HepG2 (cell line): Measurements from ENCODE around the gene TWIST2. TPM values are rescaled to one million over a fixed set of nuclear protein-coding genes. Genes with fewer than 3 reads are reported as not detected.

Experiments
- ATF1 ChIP-seq: IDR thresholded peaks from 2 replicates; pipeline ENCODE4 v1.6.1; 2016; ENCODE audit warnings: mild to moderate bottlenecking, control low read depth
- ATF5 ChIP-seq: sonication (generic); formaldehyde crosslinking; IDR thresholded peaks from 2 replicates; pipeline ENCODE4 v1.4.0; 2020; ENCODE audit warnings: mild to moderate bottlenecking, low read depth, missing genetic modification reagents
- CERS6 ChIP-seq: sonication (generic); formaldehyde crosslinking; IDR thresholded peaks from 2 replicates; pipeline ENCODE4 v1.5.0; 2020; ENCODE audit warnings: missing genetic modification reagents
- GATAD1 ChIP-seq: IDR thresholded peaks from 2 replicates; pipeline ENCODE4 v1.6.1; 2016; ENCODE audit warnings: missing genetic modification reagents, missing compliant biosample characterization
- HCFC1 ChIP-seq: fragments of 150-350 bp; IDR thresholded peaks from 2 replicates; pipeline ENCODE4 v1.6.1; 2014; ENCODE audit warnings: low read depth, low read length
- KAT2B ChIP-seq: fragments of 150-350 bp; IDR thresholded peaks from 2 replicates; pipeline ENCODE4 v1.6.1; 2014; ENCODE audit warnings: low read depth, low read length, borderline replicate concordance
- KDM5B ChIP-seq: sonication (generic); formaldehyde crosslinking; IDR thresholded peaks from 2 replicates; pipeline ENCODE4 v1.4.0; 2020; ENCODE audit warnings: missing genetic modification reagents, mild to moderate bottlenecking, borderline replicate concordance
- MIER3 ChIP-seq: IDR thresholded peaks from 2 replicates; pipeline ENCODE4 v1.6.1; 2016; ENCODE audit warnings: missing compliant biosample characterization, borderline replicate concordance
- PBX3 ChIP-seq: sonication (generic); formaldehyde crosslinking; IDR thresholded peaks from 2 replicates; pipeline ENCODE4 v1.8.1; 2023; ENCODE audit warnings: missing genetic modification reagents, inconsistent platforms, borderline replicate concordance
- SOX5 ChIP-seq: IDR thresholded peaks from 2 replicates; pipeline ENCODE4 v1.6.1; 2016; ENCODE audit warnings: borderline replicate concordance
- SRSF1 ChIP-seq: fragments of 200-400 bp; formaldehyde crosslinking; optimal IDR thresholded peaks from 2 replicates; pipeline ENCODE3; 2017; ENCODE audit warnings: mild to moderate bottlenecking, low read depth, low read length, moderate library complexity
- XBP1 ChIP-seq: sonication (generic); formaldehyde crosslinking; IDR thresholded peaks from 2 replicates; pipeline ENCODE4 v1.5.0; 2020; ENCODE audit warnings: missing genetic modification reagents
- ZIK1 ChIP-seq: sonication (generic); formaldehyde crosslinking; IDR thresholded peaks from 2 replicates; pipeline ENCODE4 v1.5.0; 2020; ENCODE audit warnings: mild to moderate bottlenecking, low read depth, missing genetic modification reagents, borderline replicate concordance
- ZNF138 ChIP-seq: sonication (generic); formaldehyde crosslinking; IDR thresholded peaks from 2 replicates; pipeline ENCODE4 v1.5.0; 2020; ENCODE audit warnings: mild to moderate bottlenecking, low read depth, missing genetic modification reagents
- ZNF296 ChIP-seq: sonication (generic); formaldehyde crosslinking; conservative IDR thresholded peaks from 2 replicates; pipeline ENCODE4 v1.5.0; 2020; ENCODE audit warnings: mild to moderate bottlenecking, missing genetic modification reagents
- ZNF512B ChIP-seq: sonication (generic); formaldehyde crosslinking; IDR thresholded peaks from 2 replicates; pipeline ENCODE4 v1.5.1; 2020; ENCODE audit warnings: missing genetic modification reagents, mild to moderate bottlenecking, borderline replicate concordance
- ZNF558 ChIP-seq: sonication (generic); formaldehyde crosslinking; IDR thresholded peaks from 2 replicates; pipeline ENCODE4 v1.9.0; 2022; ENCODE audit warnings: mild to moderate bottlenecking, missing genetic modification reagents, borderline replicate concordance
- ZNF580 ChIP-seq: IDR thresholded peaks from 2 replicates; pipeline ENCODE4 v1.6.1; 2016; ENCODE audit warnings: low read depth, borderline replicate concordance
- ZNF660 ChIP-seq: sonication (generic); formaldehyde crosslinking; IDR thresholded peaks from 2 replicates; pipeline ENCODE4 v1.5.1; 2020; ENCODE audit warnings: mild to moderate bottlenecking, low read depth, missing genetic modification reagents, borderline replicate concordance
- ZNF674 ChIP-seq: sonication (generic); formaldehyde crosslinking; IDR thresholded peaks from 2 replicates; pipeline ENCODE4 v1.5.0; 2020; ENCODE audit warnings: low read depth, mild to moderate bottlenecking, missing genetic modification reagents
- ZNF770 ChIP-seq: sonication (generic); formaldehyde crosslinking; IDR thresholded peaks from 2 replicates; pipeline ENCODE4 v1.5.0; 2020; ENCODE audit warnings: mild to moderate bottlenecking, missing genetic modification reagents
- polyA plus RNA-seq, 8 experiments: library from polyadenylated mRNA; depleted of rRNA in 3 of 8; stranded (reverse) in 7 of 8; unstranded in 1 of 8; fragments of >200 nt; fragmentation: Illumina TruSeq in 4 of 8; extraction: Trizol in 4 of 8; gene quantifications; 2 replicates each; pipeline versions ENCODE4 v1.2.1 to v1.2.3, GENCODE V29; 2011 to 2016; ENCODE audit warnings: low read depth in 4 of 8, missing spikeins in 1 of 8, mixed read lengths in 1 of 8; ENCODE audit not compliant: insufficient read depth in 1 of 8
- total RNA-seq, 5 experiments: library from RNA; depleted of rRNA; stranded (reverse); fragments of >200 nt; fragmentation: Illumina TruSeq; extraction: Trizol; gene quantifications; 2 replicates each; pipeline ENCODE4 v1.2.3, GENCODE V29; 2016; ENCODE audit warnings: low read depth in 1 of 5

The TWIST2 gene
- total and polyA plus RNA-seq, 2 of the 13 experiments (the other 11 are each of a cell fraction or from before 2014, with no cell fraction given), result 0.08 to 0.11 TPM

- TF ChIP-seq ZNF512B (CRISPR knock-in tag) (peak; percentile 90; the same call in 1 of the 2 replicates), SRSF1 (peak; percentile 86), KDM5B (peak; percentile 65; the same call in 1 of the 2 replicates), PBX3 (CRISPR knock-in tag) (no peak), ZNF558 (CRISPR knock-in tag) (peak; percentile 98), ZNF674 (CRISPR knock-in tag) (no peak), ATF1 (CRISPR knock-in tag) (no peak), ZNF138 (CRISPR knock-in tag) (no peak; the same call in none of the 2 replicates), ZNF770 (CRISPR knock-in tag) (peak; percentile 76), ATF5 (CRISPR knock-in tag) (no peak), MIER3 (peak; percentile 72; the same call in 1 of the 2 replicates), KAT2B (no peak), ZIK1 (CRISPR knock-in tag) (peak; percentile 49; the same call in 1 of the 2 replicates), ZNF660 (no peak; the same call in 1 of the 2 replicates), ZNF580 (CRISPR knock-in tag) (peak; percentile 65; the same call in 1 of the 2 replicates), ZNF296 (CRISPR knock-in tag) (no peak), HCFC1 (no peak), SOX5 (CRISPR knock-in tag) (peak; percentile 93), GATAD1 (peak; percentile 63), CERS6 (CRISPR knock-in tag) (no peak), XBP1 (peak; percentile 60; the same call in 1 of the 2 replicates)
These were observed 16.5 kb downstream of the TWIST2 start (continued) for GRCh38 chr2:238864207-238865014.
